Measurements from ENCODE around the gene MAPK8IP1. TPM values are rescaled to one million over a fixed set of nuclear protein-coding genes. Genes with fewer than 3 reads are reported as not detected.

The MAPK8IP1 gene
- total RNA-seq, 1 experiment from 2014 or later: 12.7 TPM

GRCh38 chr11:45933846-45934579, 48.6 kb downstream of the MAPK8IP1 start:
- BruUV-seq (replicated peaks): no TSS peak
- Histone ChIP-seq H3K4me1 (ENCODE audit: control insufficient read depth, insufficient read depth, low read length) (no peaks in the 10 kb centered on the region), H3K4me3 (ENCODE audit: low read depth in 2 of 2, low read length in 2 of 2) (no peak overlapping the region), H3K27me3 (ENCODE audit: control insufficient read depth, insufficient read depth, low read length) (no peaks in the 10 kb centered on the region), H3K27ac (ENCODE audit: low read length) (no peak overlapping the region), H3K9me3 (ENCODE audit: control insufficient read depth, insufficient read depth, low read depth, low read length) (no peaks in the 10 kb centered on the region), H3K36me3 (ENCODE audit: control insufficient read depth, insufficient read depth, low read length) (peaks cover 14% of the 10 kb centered on the region)
- intact Hi-C loops (cut with micrococcal nuclease; ENCODE audit: unreplicated experiment): no loop called here
- POLR2A ChIA-PET: interaction anchor here (0.6 to 0.7 kb wide), 2 partner anchors 174 to 1618 kb away, joined by 6 read pairs; no protein-coding TSS in a partner anchor
- in situ Hi-C loops (cut with HindIII; ENCODE audit: low pct_unique_long_range_greater_than_20kb, low sequenced_read_pairs): no loop called here
- DNase-seq (ENCODE audit: low read depth, low spot score) (no peak), ATAC-seq (no peak)
- CTCF ChIA-PET: no interaction called here
- TF ChIP-seq SIN3A (IDR thresholded peaks at IDR 0.05; ENCODE audit: borderline replicate concordance, insufficient read depth, low read depth, low read length) (no peak), TCF7L2 (IDR thresholded peaks at IDR 0.05; ENCODE audit: low read depth, low read length) (no peak), REST (IDR thresholded peaks at IDR 0.05; ENCODE audit: insufficient read depth in 1 of 2, low read depth in 2 of 2, low read length in 1 of 2) (no peak), CTCF (IDR thresholded peaks at IDR 0.05) (no peak), POLR2AphosphoS5 (IDR thresholded peaks at IDR 0.05; ENCODE audit: low read depth, low read length) (no peak)

GRCh38 chr11:45934580-45935318, 49.3 kb downstream of the MAPK8IP1 start:
- Histone ChIP-seq H3K36me3 (ENCODE audit: control insufficient read depth, insufficient read depth, low read length) (peaks cover 14% of the 10 kb centered on the region), H3K9me3 (ENCODE audit: control insufficient read depth, insufficient read depth, low read depth, low read length) (no peaks in the 10 kb centered on the region), H3K27me3 (ENCODE audit: control insufficient read depth, insufficient read depth, low read length) (no peaks in the 10 kb centered on the region), H3K4me1 (ENCODE audit: control insufficient read depth, insufficient read depth, low read length) (no peaks in the 10 kb centered on the region), H3K4me3 (ENCODE audit: low read depth in 2 of 2, low read length in 2 of 2) (no peak overlapping the region), H3K27ac (ENCODE audit: low read length) (no peak overlapping the region)
- in situ Hi-C loops (cut with HindIII; ENCODE audit: low pct_unique_long_range_greater_than_20kb, low sequenced_read_pairs) (no loop called here), intact Hi-C loops (cut with micrococcal nuclease; ENCODE audit: unreplicated experiment) (no loop called here)
- no peak for DNase-seq (ENCODE audit: low read depth, low spot score)
- BruUV-seq (replicated peaks): no TSS peak
- ChIA-PET POLR2A (interaction anchor here (0.6 to 0.7 kb wide), 2 partner anchors 174 to 1617 kb away, joined by 6 read pairs; no protein-coding TSS in a partner anchor), CTCF (interaction anchor here (0.7 kb wide), 1 partner anchor 457 kb away, joined by 7 read pairs; no protein-coding TSS in a partner anchor)
- ATAC-seq: no peak
- no peak for TF ChIP-seq TCF7L2 (IDR thresholded peaks at IDR 0.05; ENCODE audit: low read depth, low read length)
- TF ChIP-seq CTCF (IDR thresholded peaks at IDR 0.05): no peak
- TF ChIP-seq POLR2AphosphoS5 (IDR thresholded peaks at IDR 0.05; ENCODE audit: low read depth, low read length): no peak
- TF ChIP-seq SIN3A (IDR thresholded peaks at IDR 0.05; ENCODE audit: borderline replicate concordance, insufficient read depth, low read depth, low read length): no peak
- TF ChIP-seq REST (IDR thresholded peaks at IDR 0.05; ENCODE audit: insufficient read depth in 1 of 2, low read depth in 2 of 2, low read length in 1 of 2): no peak
